Osteocyte (in vitro differentiated cells): ENCODE data around the gene SLC6A6. TPM values are rescaled to one million over a fixed set of nuclear protein-coding genes. Genes with fewer than 3 reads are reported as not detected.

Experiments
- DNase-seq: peaks from one replicate; pipeline ENCODE4 v3.0.0; 2021; ENCODE audit warnings: mixed read lengths; ENCODE audit not compliant: unreplicated experiment; ENCODE audit errors: extremely low spot score
- H3K27ac Mint-ChIP-seq: one replicate; pipeline ENCODE4 v1.8.0; 2021; ENCODE audit warnings: mild to moderate bottlenecking, mixed read lengths; ENCODE audit not compliant: unreplicated experiment
- H3K27me3 Mint-ChIP-seq: one replicate; pipeline ENCODE4 v1.8.0; 2021; ENCODE audit warnings: mixed read lengths; ENCODE audit not compliant: unreplicated experiment
- H3K36me3 Mint-ChIP-seq: one replicate; pipeline ENCODE4 v1.8.0; 2021; ENCODE audit warnings: mixed read lengths; ENCODE audit not compliant: unreplicated experiment
- H3K4me1 Mint-ChIP-seq: one replicate; pipeline ENCODE4 v1.8.0; 2021; ENCODE audit warnings: mixed read lengths; ENCODE audit not compliant: unreplicated experiment
- H3K4me3 Mint-ChIP-seq: one replicate; pipeline ENCODE4 v1.8.0; 2021; ENCODE audit warnings: mild to moderate bottlenecking, moderate library complexity, mixed read lengths; ENCODE audit not compliant: unreplicated experiment
- H3K9me3 Mint-ChIP-seq: one replicate; pipeline ENCODE4 v1.8.0; 2021; ENCODE audit warnings: mixed read lengths; ENCODE audit not compliant: unreplicated experiment
- CTCF ChIP-seq: fragments of 200-600 bp; sonication (generic); IDR thresholded peaks from 2 replicates; pipeline ENCODE4 v1.5.0; 2021; ENCODE audit warnings: antibody characterized with exemption, mild to moderate bottlenecking, moderate library complexity
- total RNA-seq: library from RNA; stranded (reverse); gene quantifications from 2 replicates; pipeline ENCODE4 v1.2.1, GENCODE V29; 2021

The SLC6A6 gene
- total RNA-seq, 1 donor from 2014 or later, result 41.9 TPM

GRCh38 chr3:14452740-14453710 lies 50.6 kb downstream of the SLC6A6 start:
- peaks cover 27% of the 10 kb centered on the region for H3K4me1 Mint-ChIP-seq
- H3K4me3 Mint-ChIP-seq, result peak overlapping the region; percentile 18
- peaks cover 30% of the 10 kb centered on the region for H3K36me3 Mint-ChIP-seq
- H3K27ac Mint-ChIP-seq, result peak overlapping the region; percentile 89
- DNase-seq, result peak; percentile 93
- peak; percentile 35 for TF ChIP-seq CTCF
- H3K27me3 Mint-ChIP-seq, result no peaks in the 10 kb centered on the region
- no peaks in the 10 kb centered on the region for H3K9me3 Mint-ChIP-seq

- no peak for TF ChIP-seq CTCF
- peaks cover 27% of the 10 kb centered on the region for H3K4me1 Mint-ChIP-seq
- H3K9me3 Mint-ChIP-seq, result no peaks in the 10 kb centered on the region
These were observed 51.7 kb downstream of the SLC6A6 start for GRCh38 chr3:14453876-14454638.

GRCh38 chr3:14454639-14455310 lies 52.4 kb downstream of the SLC6A6 start:
- Mint-ChIP-seq H3K27me3 (no peaks in the 10 kb centered on the region), H3K4me1 (peaks cover 27% of the 10 kb centered on the region), H3K4me3 (no peak overlapping the region), H3K9me3 (no peaks in the 10 kb centered on the region), H3K36me3 (peaks cover 19% of the 10 kb centered on the region), H3K27ac (no peak overlapping the region)
- TF ChIP-seq CTCF, result no peak
- no peak for DNase-seq

More at GRCh38 chr3:14453876-14454638, 51.7 kb downstream of the SLC6A6 start:
- no peak overlapping the region for H3K4me3 Mint-ChIP-seq
- H3K36me3 Mint-ChIP-seq, result peaks cover 20% of the 10 kb centered on the region
- H3K27me3 Mint-ChIP-seq, result no peaks in the 10 kb centered on the region
- H3K27ac Mint-ChIP-seq, result no peak overlapping the region
- no peak for DNase-seq

- peaks cover 17% of the 10 kb centered on the region for H3K36me3 Mint-ChIP-seq
- H3K27me3 Mint-ChIP-seq, result no peaks in the 10 kb centered on the region
- DNase-seq, result no peak
- TF ChIP-seq CTCF, result no peak
- no peak overlapping the region for H3K27ac Mint-ChIP-seq
- no peak overlapping the region for H3K4me3 Mint-ChIP-seq
- no peaks in the 10 kb centered on the region for H3K9me3 Mint-ChIP-seq
- H3K4me1 Mint-ChIP-seq, result peaks cover 35% of the 10 kb centered on the region
These were observed 53.3 kb downstream of the SLC6A6 start for GRCh38 chr3:14455571-14456317.
